Fibroblast of lung (primary cell): Measurements from ENCODE around the gene HPSE2. TPM values are rescaled to one million over a fixed set of nuclear protein-coding genes. Genes with fewer than 3 reads are reported as not detected.

Experiments used
- DNase-seq, 2 donors: peaks; one replicate each; pipeline versions ENCODE4 v3.0.0 to v3.0.0-alpha.2; 2010; ENCODE audit warnings: low read depth in 2 of 2
- H2AFZ ChIP-seq: 2 replicates; pipeline ENCODE4 v1.5.1; 2012; ENCODE audit warnings: low read length, control low read depth, inconsistent platforms
- H3K27ac ChIP-seq: 2 replicates; pipeline ENCODE4 v1.5.1; 2011; ENCODE audit warnings: low read length, control low read depth; ENCODE audit not compliant: insufficient read depth
- H3K27me3 ChIP-seq: 2 replicates; pipeline ENCODE4 v1.5.1; 2011; ENCODE audit warnings: mild to moderate bottlenecking, low read length; ENCODE audit not compliant: control insufficient read depth, insufficient read depth
- H3K36me3 ChIP-seq: 2 replicates; pipeline ENCODE4 v1.5.1; 2011; ENCODE audit warnings: low read length; ENCODE audit not compliant: control insufficient read depth, insufficient read depth
- H3K4me1 ChIP-seq: 2 replicates; pipeline ENCODE4 v1.5.1; 2011; ENCODE audit warnings: low read length; ENCODE audit not compliant: control insufficient read depth, insufficient read depth; ENCODE audit errors: extremely low read depth
- H3K4me2 ChIP-seq: 2 replicates; pipeline ENCODE4 v1.5.1; 2011; ENCODE audit warnings: low read length, control low read depth; ENCODE audit not compliant: insufficient read depth; ENCODE audit errors: extremely low read depth
- H3K4me3 ChIP-seq, 4 experiments: fragments of 200-600 bp in 1 of 4; sonication (generic) in 1 of 4; replicated peaks in 1 of 4; 2 replicates each; pipeline ENCODE4 v1.5.1; 2011 to 2016; ENCODE audit warnings: low read length in 4 of 4, low read depth in 3 of 4, mild to moderate bottlenecking in 3 of 4, control low read depth in 2 of 4, inconsistent platforms in 1 of 4, mixed read lengths in 1 of 4; ENCODE audit not compliant: insufficient read depth in 1 of 4; ENCODE audit errors: control extremely low read depth in 1 of 4
- H3K79me2 ChIP-seq: 2 replicates; pipeline ENCODE4 v1.5.1; 2012; ENCODE audit warnings: mild to moderate bottlenecking, low read length, inconsistent platforms; ENCODE audit not compliant: control insufficient read depth, insufficient read depth
- H3K9ac ChIP-seq: 2 replicates; pipeline ENCODE4 v1.5.1; 2011; ENCODE audit warnings: mild to moderate bottlenecking, low read length, control low read depth; ENCODE audit not compliant: insufficient read depth
- H3K9me3 ChIP-seq: 2 replicates; pipeline ENCODE4 v1.5.1; 2012; ENCODE audit warnings: low read depth, low read length; ENCODE audit not compliant: control insufficient read depth, insufficient read depth
- H4K20me1 ChIP-seq: 2 replicates; pipeline ENCODE4 v1.5.1; 2011; ENCODE audit warnings: low read length; ENCODE audit not compliant: control insufficient read depth, insufficient read depth; ENCODE audit errors: extremely low read depth
- CTCF ChIP-seq, 2 donors: IDR thresholded peaks in 1 of 2; conservative IDR thresholded peaks in 1 of 2; 1 replicate in 1 of 2; 2 replicates in 1 of 2; pipeline ENCODE4 v1.5.1; 2011 to 2012; ENCODE audit warnings: low read length in 2 of 2, control low read depth in 1 of 2, inconsistent platforms in 1 of 2, low read depth in 1 of 2, mild to moderate bottlenecking in 1 of 2
- EZH2 ChIP-seq: IDR thresholded peaks from 2 replicates; pipeline ENCODE4 v1.5.1; 2012; ENCODE audit warnings: low read length, control low read depth, mild to moderate bottlenecking; ENCODE audit errors: missing control alignments
- polyA plus RNA-seq, 2 donors: library from polyadenylated mRNA; depleted of rRNA in 1 of 2; stranded (reverse) in 1 of 2; unstranded in 1 of 2; fragments of >200 nt; gene quantifications; 2 replicates each; pipeline ENCODE4 v1.2.1, GENCODE V29; 2011 to 2012; ENCODE audit warnings: missing spikeins in 1 of 2
- total RNA-seq: library from RNA; depleted of rRNA; stranded (reverse); fragments of >200 nt; gene quantifications from 2 replicates; pipeline ENCODE4 v1.2.1, GENCODE V29; 2014

The HPSE2 gene
- total and polyA plus RNA-seq, 2 donors (not counting 1 experiment from before 2014, with no cell fraction given): 0.02 to 0.17 TPM

GRCh38 chr10:98885378-98885777 lies 350.3 kb downstream of the HPSE2 start:
- Histone ChIP-seq H4K20me1 (no peaks in the 10 kb centered on the region), H3K27ac (no peak overlapping the region), H3K9ac (no peak overlapping the region), H3K4me1 (no peaks in the 10 kb centered on the region), H3K36me3 (no peaks in the 10 kb centered on the region), H3K79me2 (no peaks in the 10 kb centered on the region), H2AFZ (no peak overlapping the region), H3K4me3 (no peak overlapping the region), H3K27me3 (no peaks in the 10 kb centered on the region), H3K9me3 (no peaks in the 10 kb centered on the region), H3K4me2 (no peak overlapping the region)
- DNase-seq: no peak
- TF ChIP-seq EZH2: no peak

- DNase-seq: no peak
- TF ChIP-seq EZH2 (no peak), CTCF (conservative IDR thresholded peaks at IDR 0.05 in 1 of 2, IDR thresholded peaks at IDR 0.05 in 1 of 2; ENCODE audit: low read depth in 1 of 2, low read length in 2 of 2) (no peak)
- peaks cover 8% of the 10 kb centered on the region for H3K4me1 ChIP-seq
- no peaks in the 10 kb centered on the region for H4K20me1 ChIP-seq
- no peaks in the 10 kb centered on the region for H3K9me3 ChIP-seq
- H3K79me2 ChIP-seq: no peaks in the 10 kb centered on the region
- H3K36me3 ChIP-seq: no peaks in the 10 kb centered on the region
- H3K9ac ChIP-seq: no peak overlapping the region
- no peaks in the 10 kb centered on the region for H3K27me3 ChIP-seq
- no peak overlapping the region for H3K4me3 ChIP-seq
- H3K27ac ChIP-seq: no peak overlapping the region
- H3K4me2 ChIP-seq: no peak overlapping the region
- H2AFZ ChIP-seq: no peak overlapping the region
Observed at GRCh38 chr10:98881789-98882188, 353.9 kb downstream of the HPSE2 start.

GRCh38 chr10:98880971-98881370 lies 354.7 kb downstream of the HPSE2 start:
- no peaks in the 10 kb centered on the region for H3K79me2 ChIP-seq
- DNase-seq: no peak
- no peaks in the 10 kb centered on the region for H3K9me3 ChIP-seq
- no peak overlapping the region for H3K4me2 ChIP-seq
- no peaks in the 10 kb centered on the region for H3K36me3 ChIP-seq
- H4K20me1 ChIP-seq: no peaks in the 10 kb centered on the region
- no peak for TF ChIP-seq EZH2
- H3K27ac ChIP-seq: no peak overlapping the region
- H3K27me3 ChIP-seq: no peaks in the 10 kb centered on the region
- no peak overlapping the region for H2AFZ ChIP-seq
- H3K9ac ChIP-seq: no peak overlapping the region
- H3K4me1 ChIP-seq: peaks cover 8% of the 10 kb centered on the region
- H3K4me3 ChIP-seq: no peak overlapping the region

GRCh38 chr10:98878921-98879320 lies 356.7 kb downstream of the HPSE2 start:
- H3K4me3 ChIP-seq: no peak overlapping the region
- no peak overlapping the region for H3K9ac ChIP-seq
- H3K27me3 ChIP-seq: no peaks in the 10 kb centered on the region
- peaks cover 8% of the 10 kb centered on the region for H3K4me1 ChIP-seq
- H3K9me3 ChIP-seq: no peaks in the 10 kb centered on the region
- no peaks in the 10 kb centered on the region for H4K20me1 ChIP-seq
- no peak overlapping the region for H2AFZ ChIP-seq
- no peak for DNase-seq
- H3K4me2 ChIP-seq: peak overlapping the region; percentile 2
- no peak for TF ChIP-seq CTCF (conservative IDR thresholded peaks at IDR 0.05 in 1 of 2, IDR thresholded peaks at IDR 0.05 in 1 of 2; ENCODE audit: low read depth in 1 of 2, low read length in 2 of 2)
- no peak for TF ChIP-seq EZH2
- no peak overlapping the region for H3K27ac ChIP-seq
- no peaks in the 10 kb centered on the region for H3K36me3 ChIP-seq
- H3K79me2 ChIP-seq: no peaks in the 10 kb centered on the region
